GM18498 (cell line): Measurements from ENCODE around the gene STRA6.

Source experiments
- ATAC-seq: cut with Tn5 transposase; IDR thresholded peaks from one replicate; pipeline ENCODE4 v1.9.1; 2021; ENCODE audit warnings: mild to moderate bottlenecking, moderate library complexity; ENCODE audit not compliant: unreplicated experiment

The STRA6 gene

GRCh38 chr15:74228723-74229081 is 26.1 kb upstream of the STRA6 start:
- ATAC-seq: no peak

GRCh38 chr15:74227968-74228722 is 25.6 kb upstream of the STRA6 start:
- ATAC-seq: no peak

GRCh38 chr15:74226761-74227540 is 24.4 kb upstream of the STRA6 start:
- no peak for ATAC-seq

GRCh38 chr15:74225928-74226327 is 23.3 kb upstream of the STRA6 start:
- no peak for ATAC-seq

GRCh38 chr15:74222240-74223119 is 19.9 kb upstream of the STRA6 start:
- ATAC-seq: no peak

- ATAC-seq: no peak
Observed at GRCh38 chr15:74221399-74222239, 19.0 kb upstream of the STRA6 start.

- ATAC-seq: no peak
Observed at GRCh38 chr15:74220475-74221248, 18.1 kb upstream of the STRA6 start.

GRCh38 chr15:74217907-74218885 is 15.6 kb upstream of the STRA6 start:
- no peak for ATAC-seq

- no peak for ATAC-seq
Observed at GRCh38 chr15:74216949-74217348, 14.4 kb upstream of the STRA6 start.

- no peak for ATAC-seq
Observed at GRCh38 chr15:74215958-74216357, 13.4 kb upstream of the STRA6 start.

- no peak for ATAC-seq
Observed at GRCh38 chr15:74214324-74215021, 11.9 kb upstream of the STRA6 start.

GRCh38 chr15:74213858-74214284 is 11.3 kb upstream of the STRA6 start:
- no peak for ATAC-seq

- ATAC-seq: no peak
Observed at GRCh38 chr15:74212494-74212893, 9.9 kb upstream of the STRA6 start.

- ATAC-seq: no peak
Observed at GRCh38 chr15:74211656-74212055, 9.1 kb upstream of the STRA6 start.

- ATAC-seq: no peak
Observed at GRCh38 chr15:74210729-74211128, 8.1 kb upstream of the STRA6 start.

GRCh38 chr15:74209997-74210671 is 7.5 kb upstream of the STRA6 start:
- no peak for ATAC-seq

- ATAC-seq: no peak
Observed at GRCh38 chr15:74209560-74209958, 7.0 kb upstream of the STRA6 start.
